RWPE1 (cell line): ENCODE data around the gene HECTD2.

Experiments used
- CTCF ChIA-PET: fragments of 350-600 bp; sonication (Branson Sonifier 250); formaldehyde crosslinking; extraction: SDS; loops from one replicate; lab custom pipeline; 2021; lab: Yijun Ruan, JAX
- POLR2A ChIA-PET: fragments of 400-600 bp; formaldehyde crosslinking; extraction: SDS; loops from one replicate; lab custom pipeline; 2020; ENCODE audit warnings: antibody characterized with exemption; ENCODE audit not compliant: low non-redundant PET; lab: Yijun Ruan, JAX
- DNase-seq: peaks from one replicate; pipeline ENCODE4 v3.0.0; 2012; ENCODE audit warnings: low spot score
- H3K27ac ChIP-seq: fragments of 450-650 bp; 2 replicates; pipeline ENCODE4 v1.5.1; 2017
- TF ChIP-seq, protein P1 (sequence below): fragments of 450-650 bp; conservative IDR thresholded peaks from 2 replicates; pipeline ENCODE4 v1.5.1; 2017; ENCODE audit warnings: low read depth, mild to moderate bottlenecking

Gene HECTD2

DNA sequence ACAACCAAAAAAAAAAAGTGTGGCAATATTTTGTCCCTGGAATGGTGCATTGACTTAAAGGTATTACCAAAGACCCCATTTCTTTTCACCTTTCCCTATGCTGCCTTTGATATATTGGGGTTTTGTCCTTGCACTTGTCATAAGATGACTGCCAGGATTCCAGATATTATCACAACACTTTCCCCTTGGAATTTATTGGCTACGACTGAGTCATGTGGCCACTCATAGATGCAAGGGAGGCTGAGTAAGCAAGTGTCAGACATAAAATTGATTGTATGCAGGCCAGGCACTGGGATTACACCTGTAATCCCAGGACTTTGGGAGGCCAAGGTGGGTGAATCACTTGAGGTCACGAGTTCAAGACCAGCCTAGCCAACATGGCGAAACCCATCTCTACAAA, 139.1 kb downstream of the HECTD2 start:
- TF ChIP-seq, protein P1, sequence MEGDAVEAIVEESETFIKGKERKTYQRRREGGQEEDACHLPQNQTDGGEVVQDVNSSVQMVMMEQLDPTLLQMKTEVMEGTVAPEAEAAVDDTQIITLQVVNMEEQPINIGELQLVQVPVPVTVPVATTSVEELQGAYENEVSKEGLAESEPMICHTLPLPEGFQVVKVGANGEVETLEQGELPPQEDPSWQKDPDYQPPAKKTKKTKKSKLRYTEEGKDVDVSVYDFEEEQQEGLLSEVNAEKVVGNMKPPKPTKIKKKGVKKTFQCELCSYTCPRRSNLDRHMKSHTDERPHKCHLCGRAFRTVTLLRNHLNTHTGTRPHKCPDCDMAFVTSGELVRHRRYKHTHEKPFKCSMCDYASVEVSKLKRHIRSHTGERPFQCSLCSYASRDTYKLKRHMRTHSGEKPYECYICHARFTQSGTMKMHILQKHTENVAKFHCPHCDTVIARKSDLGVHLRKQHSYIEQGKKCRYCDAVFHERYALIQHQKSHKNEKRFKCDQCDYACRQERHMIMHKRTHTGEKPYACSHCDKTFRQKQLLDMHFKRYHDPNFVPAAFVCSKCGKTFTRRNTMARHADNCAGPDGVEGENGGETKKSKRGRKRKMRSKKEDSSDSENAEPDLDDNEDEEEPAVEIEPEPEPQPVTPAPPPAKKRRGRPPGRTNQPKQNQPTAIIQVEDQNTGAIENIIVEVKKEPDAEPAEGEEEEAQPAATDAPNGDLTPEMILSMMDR, result no peak
- POLR2A ChIA-PET, result no interaction called here
- peak; percentile 20 for DNase-seq
- no peak overlapping the region for H3K27ac ChIP-seq
- CTCF ChIA-PET, result no interaction called here

DNA sequence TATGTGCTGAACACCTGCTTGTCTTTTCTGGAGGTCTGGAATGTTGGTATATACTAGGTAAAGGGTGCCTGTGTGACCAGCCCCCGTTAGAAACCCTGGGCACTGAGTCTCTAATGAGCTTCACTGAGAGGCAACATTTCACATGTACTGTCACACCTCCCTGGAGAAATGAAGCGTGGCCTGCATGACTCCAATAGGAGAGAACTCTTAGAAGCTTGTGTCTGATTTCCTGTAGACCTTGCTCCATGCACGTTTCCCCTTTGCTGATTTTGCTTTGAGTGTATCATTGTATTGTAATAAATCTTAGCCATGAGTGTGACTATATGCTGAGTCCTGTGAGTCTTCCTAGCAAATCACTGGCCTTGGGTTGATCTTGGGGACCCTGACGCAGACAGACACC, 139.9 kb downstream of the HECTD2 start:
- TF ChIP-seq, protein P1, result no peak
- CTCF ChIA-PET, result interaction anchor here (0.6 to 1.2 kb wide), 3 partner anchors 241 to 1576 kb away, joined by 3 to 5 read pairs (median 4); no protein-coding TSS in a partner anchor
- no peak for DNase-seq
- POLR2A ChIA-PET, result no interaction called here
- H3K27ac ChIP-seq, result no peak overlapping the region

DNA sequence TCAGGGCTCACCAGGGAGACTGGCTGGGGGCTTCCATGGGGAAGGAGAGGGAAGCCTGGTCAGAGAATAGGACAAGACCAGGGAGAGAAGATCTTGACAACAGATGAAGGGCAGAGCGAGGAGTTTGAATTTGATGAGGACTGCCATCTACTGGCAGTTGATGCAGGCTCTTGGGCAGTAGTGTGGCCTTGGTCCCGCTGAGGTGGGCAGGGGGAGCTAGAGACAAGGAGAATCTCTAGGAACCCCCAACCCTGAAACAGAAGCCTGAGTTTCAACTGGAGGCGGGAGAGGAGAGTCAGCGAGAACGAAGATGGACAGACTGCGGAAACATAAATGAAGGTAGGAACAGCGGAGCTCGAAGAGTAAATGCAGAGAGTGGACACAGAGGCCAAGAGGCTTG, 141.7 kb downstream of the HECTD2 start:
- POLR2A ChIA-PET, result no interaction called here
- DNase-seq, result no peak
- no peak overlapping the region for H3K27ac ChIP-seq
- TF ChIP-seq, protein P1, result no peak; the same call in 1 of the 2 replicates
- CTCF ChIA-PET, result interaction anchor here (0.9 kb wide), 1 partner anchor 84 kb away, joined by 3 read pairs; no protein-coding TSS in a partner anchor

DNA sequence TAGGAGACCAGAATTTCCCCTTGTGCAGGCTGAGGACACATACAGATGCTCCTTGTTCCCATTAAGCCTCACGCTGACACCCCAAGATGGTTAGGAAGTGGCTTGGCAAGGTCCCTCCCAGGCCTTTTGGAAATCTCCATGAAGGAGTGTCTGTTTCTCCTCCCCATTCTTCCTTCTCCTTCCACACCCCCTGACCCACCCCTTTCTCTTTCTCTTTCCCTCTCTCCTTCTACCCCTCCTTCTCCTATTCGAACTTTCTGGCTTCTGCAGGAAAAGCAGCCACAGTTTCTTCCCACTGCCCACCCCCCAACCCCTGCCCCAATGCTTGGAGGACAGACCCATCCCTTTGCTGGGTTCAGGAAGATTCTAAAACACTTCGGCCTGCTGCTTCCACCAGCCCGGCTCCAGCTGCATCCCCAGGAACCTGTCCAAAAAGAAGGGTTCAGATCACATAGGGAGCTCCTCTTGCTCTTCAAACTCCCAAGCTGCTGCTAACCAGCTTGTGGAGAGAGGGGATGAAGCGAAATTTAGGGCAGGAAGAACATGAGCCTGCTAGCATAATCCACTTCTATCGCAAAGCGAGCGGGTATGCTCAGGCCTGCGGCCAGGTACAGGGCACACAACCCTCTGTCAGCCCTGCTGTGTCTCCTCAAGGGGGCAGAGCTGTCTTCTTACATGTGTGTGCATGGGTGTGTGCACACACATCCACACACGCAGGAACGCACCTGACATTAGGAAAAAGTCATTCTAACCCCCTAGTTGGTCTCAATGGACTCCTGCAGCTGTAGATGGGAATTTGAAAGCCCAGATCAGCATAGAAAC, 142.3 kb downstream of the HECTD2 start:
- H3K27ac ChIP-seq, result no peak overlapping the region
- DNase-seq, result no peak
- CTCF ChIA-PET, result interaction anchor here (0.6 to 0.9 kb wide), 2 partner anchors 83 to 422 kb away, joined by 3 to 4 read pairs; no protein-coding TSS in a partner anchor
- POLR2A ChIA-PET, result no interaction called here
- TF ChIP-seq, protein P1, result no peak

DNA sequence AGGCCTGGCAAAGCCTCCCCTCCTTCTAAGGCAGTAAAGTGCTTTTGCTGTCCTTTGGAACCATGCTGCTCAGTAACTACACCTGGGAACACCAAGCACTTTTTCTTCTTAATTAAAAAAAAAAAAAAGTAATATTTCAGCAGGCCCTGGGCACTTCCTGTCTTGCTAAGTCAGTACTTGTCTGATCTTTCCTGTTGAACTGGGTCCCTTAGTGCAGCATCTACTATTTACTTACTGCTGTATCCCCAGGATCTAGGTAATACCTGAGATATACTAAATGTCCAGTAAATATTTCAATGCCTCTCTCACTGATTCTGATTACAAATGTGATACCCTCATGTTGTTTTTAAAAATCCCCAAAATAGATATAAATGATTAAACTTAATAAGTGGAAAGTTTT, 145.3 kb downstream of the HECTD2 start:
- DNase-seq, result no peak
- peak overlapping the region; percentile 52 for H3K27ac ChIP-seq
- TF ChIP-seq, protein P1, result no peak
- ChIA-PET CTCF (no interaction called here), POLR2A (no interaction called here)

DNA sequence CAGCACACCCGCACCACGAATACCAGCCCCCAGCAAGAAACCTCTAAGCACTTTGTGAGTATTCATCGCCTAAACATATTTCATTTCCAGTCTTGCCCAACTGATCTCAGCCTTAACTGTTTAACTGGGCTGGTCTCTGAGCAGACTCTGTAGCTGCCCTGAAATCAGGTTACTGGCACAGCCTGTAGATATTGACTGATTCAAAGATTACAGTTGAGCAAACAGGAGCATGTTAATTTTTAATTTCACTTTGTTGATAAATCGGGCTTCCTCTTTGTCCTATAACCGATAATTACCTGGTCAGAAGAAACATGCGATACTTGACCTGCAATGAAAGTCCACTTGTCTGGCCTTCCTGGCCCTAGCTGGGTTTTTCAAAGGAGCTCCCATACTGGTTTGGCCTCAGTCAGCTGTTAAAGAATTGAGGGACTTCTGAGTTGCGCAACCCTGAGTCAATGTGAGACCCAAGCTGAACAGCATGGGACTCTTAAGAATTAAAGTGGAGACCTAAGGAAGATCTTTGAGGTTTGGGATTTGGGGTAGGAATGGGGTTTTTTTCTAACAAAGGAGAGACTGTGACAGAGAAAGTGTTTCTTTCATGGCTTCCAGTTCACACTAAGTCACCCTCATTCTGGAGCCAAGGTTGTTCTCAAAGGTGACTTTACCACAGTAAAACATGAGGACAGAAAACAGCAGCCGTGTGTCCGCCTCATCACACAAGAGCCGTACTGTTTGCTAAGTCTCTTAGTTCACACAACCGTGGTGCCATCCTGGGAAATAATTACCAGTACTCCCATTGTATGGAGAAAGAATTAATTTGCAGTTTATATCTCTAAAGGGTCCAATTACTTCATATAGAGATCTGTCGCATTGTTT, 146.8 kb downstream of the HECTD2 start:
- DNase-seq, result no peak
- no peak overlapping the region for H3K27ac ChIP-seq
- POLR2A ChIA-PET, result no interaction called here
- TF ChIP-seq, protein P1, result no peak
- CTCF ChIA-PET, result no interaction called here
